Natural killer cell (primary cell): ENCODE measurements around the gene UNG. TPM values are rescaled to one million over a fixed set of nuclear protein-coding genes. Genes with fewer than 3 reads are reported as not detected.

Experiments used
- ATAC-seq, 3 donors: fragments of 150-1000 bp in 2 of 3; fragments of 200-7000 bp in 1 of 3; cut with Tn5 transposase; 1 replicate in 1 of 3; 2 replicates in 2 of 3; pipeline ENCODE4 v1.10.0; 2021; ENCODE audit warnings: mild to moderate bottlenecking in 2 of 3, moderate library complexity in 2 of 3
- DNase-seq, 2 donors: peaks; one replicate each; pipeline versions ENCODE4 v3.0.0 to v3.0.0-alpha.2; 2013 to 2021; ENCODE audit warnings: mixed read lengths in 1 of 2
- H3K27ac ChIP-seq: one replicate; pipeline ENCODE4 v1.5.1; 2013; ENCODE audit warnings: mild to moderate bottlenecking, low read length
- H3K27me3 ChIP-seq: one replicate; pipeline ENCODE4 v1.6.1; 2013; ENCODE audit warnings: low read length; ENCODE audit not compliant: control insufficient read depth, insufficient read depth
- H3K36me3 ChIP-seq: one replicate; pipeline ENCODE4 v1.6.1; 2013; ENCODE audit warnings: low read length; ENCODE audit not compliant: control insufficient read depth, insufficient read depth
- H3K4me1 ChIP-seq: one replicate; pipeline ENCODE4 v1.6.1; 2013; ENCODE audit warnings: low read length; ENCODE audit not compliant: control insufficient read depth, insufficient read depth
- H3K4me3 ChIP-seq: one replicate; pipeline ENCODE4 v1.5.1; 2013; ENCODE audit warnings: low read length
- H3K9me3 ChIP-seq: one replicate; pipeline ENCODE4 v1.6.1; 2013; ENCODE audit warnings: low read length; ENCODE audit not compliant: control insufficient read depth, insufficient read depth
- H3K27ac Mint-ChIP-seq, 2 donors: one replicate each; pipeline ENCODE4 v1.8.0; 2022; ENCODE audit warnings: mild to moderate bottlenecking in 2 of 2, mixed read lengths in 2 of 2, moderate library complexity in 1 of 2
- H3K27me3 Mint-ChIP-seq, 2 donors: one replicate each; pipeline ENCODE4 v1.8.0; 2022; ENCODE audit warnings: low read depth in 2 of 2, mixed read lengths in 2 of 2
- H3K36me3 Mint-ChIP-seq: one replicate; pipeline ENCODE4 v1.8.0; 2022; ENCODE audit warnings: mixed read lengths
- H3K4me1 Mint-ChIP-seq, 2 donors: one replicate each; pipeline ENCODE4 v1.8.0; 2022; ENCODE audit warnings: mixed read lengths in 2 of 2
- H3K4me3 Mint-ChIP-seq: one replicate; pipeline ENCODE4 v1.8.0; 2022; ENCODE audit warnings: mild to moderate bottlenecking, moderate library complexity, mixed read lengths
- H3K9me3 Mint-ChIP-seq, 2 donors: one replicate each; pipeline ENCODE4 v1.8.0; 2022; ENCODE audit warnings: mixed read lengths in 2 of 2
- CTCF ChIP-seq: fragments of 200-600 bp; IDR thresholded peaks from one replicate; pipeline ENCODE4 v1.8.0; 2022; ENCODE audit warnings: antibody characterized with exemption
- WGBS: methylation state at CpG from one replicate; pipeline ENCODE4 v1.1.7; 2013; ENCODE audit warnings: missing lambda C conversion rate; ENCODE audit not compliant: insufficient coverage; 5-methylcytosine and 5-hydroxymethylcytosine counted together
- intact Hi-C: fragments of 100-400 bp; cut with micrococcal nuclease; formaldehyde crosslinking; loops from one replicate; pipeline ENCODE4 v1.14.2; 2022
- total RNA-seq, 4 donors: library from RNA; stranded (reverse); fragments of 120-200 nt in 1 of 4; gene quantifications; one replicate each; pipeline versions ENCODE4 v1.2.3 to v1.2.4, GENCODE V29; 2013 to 2022

UNG gene
- total RNA-seq, 3 donors from 2014 or later (not counting 1 experiment from before 2014, with no cell fraction given) = 8.7 to 10.7 (median 9.6) TPM

GRCh38 chr12:109069307-109070271 lies 27.8 kb upstream of the UNG start:
- ATAC-seq (no peak), DNase-seq (no peak)
- Histone ChIP-seq H3K27me3 (no peaks in the 10 kb centered on the region), H3K27ac (no peak overlapping the region), H3K4me3 (no peak overlapping the region), H3K9me3 (no peaks in the 10 kb centered on the region), H3K36me3 (peaks cover 31% of the 10 kb centered on the region), H3K4me1 (no peaks in the 10 kb centered on the region)
- no peak overlapping the region for H3K27ac Mint-ChIP-seq
- H3K9me3 Mint-ChIP-seq = no peaks in the 10 kb centered on the region
- no peak overlapping the region for H3K4me3 Mint-ChIP-seq
- H3K36me3 Mint-ChIP-seq = peaks cover 16% of the 10 kb centered on the region
- H3K27me3 Mint-ChIP-seq = no peaks in the 10 kb centered on the region
- H3K4me1 Mint-ChIP-seq = peaks cover 0 to 5% of the 10 kb centered on the region in 2 donors
- WGBS = 96% methylated on average over 17 of the region's 17 CpGs
- TF ChIP-seq CTCF = no peak
- intact Hi-C loops = no loop called here

- intact Hi-C loops = no loop called here
- Mint-ChIP-seq H3K4me1 (peaks cover 0 to 5% of the 10 kb centered on the region in 2 donors), H3K27me3 (no peaks in the 10 kb centered on the region), H3K9me3 (peaks cover 2 to 5% of the 10 kb centered on the region in 2 donors), H3K27ac (no peak overlapping the region), H3K36me3 (peaks cover 35% of the 10 kb centered on the region), H3K4me3 (no peak overlapping the region)
- DNase-seq (no peak), ATAC-seq (no peak)
- no peak for TF ChIP-seq CTCF
- Histone ChIP-seq H3K4me3 (no peak overlapping the region), H3K9me3 (no peaks in the 10 kb centered on the region), H3K4me1 (no peaks in the 10 kb centered on the region), H3K36me3 (peaks cover 23% of the 10 kb centered on the region), H3K27me3 (no peaks in the 10 kb centered on the region), H3K27ac (no peak overlapping the region)
These were observed 22.5 kb upstream of the UNG start for GRCh38 chr12:109074866-109075265.

GRCh38 chr12:109082751-109083150 lies 14.6 kb upstream of the UNG start:
- Mint-ChIP-seq H3K36me3 (peaks cover 31% of the 10 kb centered on the region), H3K27ac (no peak overlapping the region), H3K4me3 (no peak overlapping the region), H3K4me1 (no peaks in the 10 kb centered on the region), H3K27me3 (no peaks in the 10 kb centered on the region), H3K9me3 (peaks cover 0 to 5% of the 10 kb centered on the region in 2 donors)
- no peak overlapping the region for H3K27ac ChIP-seq
- no peaks in the 10 kb centered on the region for H3K27me3 ChIP-seq
- intact Hi-C loops = no loop called here
- WGBS = 97% methylated on average over 14 of the region's 14 CpGs
- no peak overlapping the region for H3K4me3 ChIP-seq
- H3K9me3 ChIP-seq = no peaks in the 10 kb centered on the region
- no peak for DNase-seq
- no peak for TF ChIP-seq CTCF
- no peaks in the 10 kb centered on the region for H3K4me1 ChIP-seq
- H3K36me3 ChIP-seq = peaks cover 36% of the 10 kb centered on the region
- ATAC-seq = no peak
